ENCODE measurements around the gene C1orf226. TPM values are rescaled to one million over a fixed set of nuclear protein-coding genes. Genes with fewer than 3 reads are reported as not detected.
A peak's percentile ranks its signal among the peaks of the same experiment; 100 is the strongest.

Gene C1orf226
- total RNA-seq, 3 donors from 2014 or later, result 29.1 to 31.2 (median 30.0) TPM

DNA sequence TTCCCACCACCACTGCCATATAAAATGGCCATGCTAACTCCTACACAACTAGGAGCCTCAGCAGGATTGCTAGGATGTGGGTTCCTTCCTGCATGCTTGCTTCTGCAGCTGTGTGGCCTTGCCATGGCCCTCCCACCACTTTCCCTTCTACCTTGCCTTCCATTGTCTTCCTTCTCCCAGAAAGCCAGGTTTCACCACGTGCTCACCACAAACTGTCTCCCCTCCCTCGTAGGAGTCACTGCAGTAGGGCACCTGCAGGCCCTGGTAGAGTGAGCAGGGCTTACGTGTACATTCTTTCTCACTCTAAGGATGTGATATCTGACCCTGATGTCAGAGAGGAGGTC is 3.7 kb downstream of the C1orf226 start:
- intact Hi-C loops (cut with DNase I, micrococcal nuclease), result loop anchor here in 1 of 2 donors (10.0 kb wide), 1 partner anchor 100 kb away; no protein-coding TSS in a partner anchor
- ATAC-seq (no peak), DNase-seq (no peak)
- Histone ChIP-seq H3K4me3 (no peak overlapping the region), H3K4me1 (ENCODE audit: low read depth) (peaks cover 43% of the 10 kb centered on the region), H3K36me3 (ENCODE audit: low read depth) (no peaks in the 10 kb centered on the region), H3K9me3 (no peaks in the 10 kb centered on the region)
- TF ChIP-seq, protein P1, sequence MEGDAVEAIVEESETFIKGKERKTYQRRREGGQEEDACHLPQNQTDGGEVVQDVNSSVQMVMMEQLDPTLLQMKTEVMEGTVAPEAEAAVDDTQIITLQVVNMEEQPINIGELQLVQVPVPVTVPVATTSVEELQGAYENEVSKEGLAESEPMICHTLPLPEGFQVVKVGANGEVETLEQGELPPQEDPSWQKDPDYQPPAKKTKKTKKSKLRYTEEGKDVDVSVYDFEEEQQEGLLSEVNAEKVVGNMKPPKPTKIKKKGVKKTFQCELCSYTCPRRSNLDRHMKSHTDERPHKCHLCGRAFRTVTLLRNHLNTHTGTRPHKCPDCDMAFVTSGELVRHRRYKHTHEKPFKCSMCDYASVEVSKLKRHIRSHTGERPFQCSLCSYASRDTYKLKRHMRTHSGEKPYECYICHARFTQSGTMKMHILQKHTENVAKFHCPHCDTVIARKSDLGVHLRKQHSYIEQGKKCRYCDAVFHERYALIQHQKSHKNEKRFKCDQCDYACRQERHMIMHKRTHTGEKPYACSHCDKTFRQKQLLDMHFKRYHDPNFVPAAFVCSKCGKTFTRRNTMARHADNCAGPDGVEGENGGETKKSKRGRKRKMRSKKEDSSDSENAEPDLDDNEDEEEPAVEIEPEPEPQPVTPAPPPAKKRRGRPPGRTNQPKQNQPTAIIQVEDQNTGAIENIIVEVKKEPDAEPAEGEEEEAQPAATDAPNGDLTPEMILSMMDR (IDR thresholded peaks at IDR 0.05), result no peak

DNA sequence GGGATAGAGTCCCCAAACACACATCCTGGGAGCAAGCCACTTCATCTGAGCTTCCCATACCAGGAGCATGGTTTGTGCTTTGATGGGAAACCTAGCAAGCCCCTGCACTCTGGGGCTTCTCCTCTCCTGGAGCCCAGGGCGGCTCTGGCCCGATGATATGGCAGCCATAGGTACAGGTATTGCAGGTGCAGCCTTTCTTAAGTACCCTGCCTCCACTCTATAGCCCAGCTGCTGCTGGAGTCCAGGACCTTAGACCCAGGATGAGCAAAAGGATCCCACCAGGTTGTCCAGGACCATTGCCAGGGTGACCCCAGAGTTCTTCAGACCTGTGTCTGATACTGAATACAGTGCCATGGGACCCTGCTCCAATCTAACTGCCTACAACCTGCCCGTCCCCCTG is 4.2 kb downstream of the C1orf226 start:
- no peak for ATAC-seq
- Histone ChIP-seq H3K4me3 (no peak overlapping the region), H3K9me3 (no peaks in the 10 kb centered on the region), H3K36me3 (ENCODE audit: low read depth) (no peaks in the 10 kb centered on the region), H3K4me1 (ENCODE audit: low read depth) (peaks cover 41% of the 10 kb centered on the region)
- no peak for DNase-seq
- TF ChIP-seq, protein P1 (IDR thresholded peaks at IDR 0.05), result no peak
- intact Hi-C loops (cut with DNase I, micrococcal nuclease), result loop anchor here in 1 of 2 donors (10.0 kb wide), 1 partner anchor 101 kb away; no protein-coding TSS in a partner anchor

DNA sequence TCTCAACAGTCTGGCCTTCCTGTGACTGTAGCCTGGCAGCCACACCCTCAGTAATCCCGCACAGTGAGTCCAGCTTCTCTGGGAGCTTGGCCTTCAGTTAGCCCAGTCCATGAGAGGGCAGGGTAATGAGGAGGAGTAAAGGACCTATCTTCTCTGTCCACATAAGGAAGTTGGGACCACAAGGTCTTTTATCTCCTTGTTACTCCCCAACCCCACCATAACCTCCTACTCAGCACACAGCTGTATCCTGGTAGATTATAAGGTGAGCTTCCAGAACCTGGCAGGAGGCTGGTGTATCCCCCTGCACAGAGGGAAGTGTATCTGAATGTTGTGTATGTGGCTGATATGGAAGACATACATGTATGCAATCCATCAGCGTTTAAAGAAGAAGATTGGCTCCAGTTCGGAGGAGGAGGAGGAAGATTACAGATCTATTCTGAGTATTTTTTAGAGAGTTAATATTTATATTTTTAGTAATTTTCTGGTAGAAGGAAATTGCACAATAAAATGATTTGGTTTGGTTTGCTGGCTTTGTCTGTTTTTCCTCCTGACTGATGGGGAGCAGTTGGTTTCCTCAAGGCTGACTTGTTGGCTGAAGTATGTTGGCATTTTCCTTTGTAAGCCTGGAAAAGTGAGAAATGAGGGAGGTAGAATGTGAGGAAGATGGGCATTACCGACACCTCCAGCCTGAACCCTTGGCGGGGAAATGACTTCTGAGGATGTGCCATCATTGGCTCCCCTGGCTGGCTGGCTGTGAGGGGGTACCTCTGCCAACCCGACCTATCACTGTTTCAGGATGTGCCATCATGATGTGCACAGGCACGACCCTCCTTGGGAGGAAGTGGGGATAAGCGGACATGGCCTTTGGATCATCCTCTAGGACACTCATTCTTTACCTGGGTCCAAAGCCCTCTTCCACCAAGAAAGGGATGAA is 5.0 kb downstream of the C1orf226 start:
- H3K9me3 ChIP-seq, result no peaks in the 10 kb centered on the region
- no peak for DNase-seq
- intact Hi-C loops (cut with DNase I, micrococcal nuclease), result loop anchor here in 1 of 2 donors (10.0 kb wide), 1 partner anchor 102 kb away; no protein-coding TSS in a partner anchor
- H3K4me3 ChIP-seq, result no peak overlapping the region
- ATAC-seq, result peak; percentile 6
- peaks cover 39% of the 10 kb centered on the region for H3K4me1 ChIP-seq (ENCODE audit: low read depth)
- TF ChIP-seq, protein P1 (IDR thresholded peaks at IDR 0.05), result no peak
- no peaks in the 10 kb centered on the region for H3K36me3 ChIP-seq (ENCODE audit: low read depth)

DNA sequence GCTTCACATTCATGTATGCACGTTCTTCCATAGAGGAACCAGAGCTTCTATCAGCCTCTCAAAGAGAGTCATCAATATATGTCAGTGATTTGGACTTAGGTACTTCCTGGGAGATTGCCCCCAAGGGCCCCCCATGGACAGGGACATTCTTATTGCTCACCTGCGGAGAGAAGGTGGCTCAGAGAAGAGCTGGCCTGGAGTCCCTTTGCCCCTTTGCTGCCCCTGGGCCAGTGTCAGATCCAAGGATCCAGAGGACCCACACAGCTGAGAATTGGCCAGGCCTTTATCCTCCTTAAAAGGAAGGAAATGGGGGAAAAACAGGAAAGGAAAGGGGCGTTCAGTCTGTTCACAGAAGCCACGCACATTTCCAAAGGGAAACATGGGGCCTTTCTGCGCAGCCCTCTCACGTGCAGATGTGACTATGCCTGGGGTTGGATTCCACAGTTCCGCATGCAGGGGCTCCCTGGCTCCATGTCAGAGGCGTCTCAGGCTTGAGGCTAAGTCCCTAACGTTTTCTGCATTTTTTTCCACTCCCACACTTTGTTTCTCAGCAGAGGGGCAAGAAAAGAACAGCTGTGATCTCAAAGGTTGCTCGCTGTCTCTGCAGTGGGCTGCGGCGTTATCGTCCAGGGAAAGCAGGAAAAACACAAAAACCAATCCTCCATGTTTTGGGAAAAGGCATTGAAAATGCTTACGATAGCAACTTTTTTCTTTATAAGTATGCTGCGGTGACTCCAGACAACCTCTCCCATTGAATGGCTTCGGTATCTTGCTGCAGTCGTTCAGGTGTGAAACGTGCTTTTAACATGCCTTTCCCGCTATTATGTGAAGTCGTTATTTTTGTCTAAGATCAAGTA is 5.9 kb downstream of the C1orf226 start:
- TF ChIP-seq, protein P1 (IDR thresholded peaks at IDR 0.05), result no peak
- peaks cover 33% of the 10 kb centered on the region for H3K4me1 ChIP-seq (ENCODE audit: low read depth)
- ATAC-seq (no peak), DNase-seq (no peak)
- intact Hi-C loops (cut with DNase I, micrococcal nuclease), result loop anchor here in 1 of 2 donors (10.0 kb wide), 1 partner anchor 103 kb away; no protein-coding TSS in a partner anchor
- no peak overlapping the region for H3K4me3 ChIP-seq
- H3K36me3 ChIP-seq (ENCODE audit: low read depth), result no peaks in the 10 kb centered on the region
- H3K9me3 ChIP-seq, result no peaks in the 10 kb centered on the region

DNA sequence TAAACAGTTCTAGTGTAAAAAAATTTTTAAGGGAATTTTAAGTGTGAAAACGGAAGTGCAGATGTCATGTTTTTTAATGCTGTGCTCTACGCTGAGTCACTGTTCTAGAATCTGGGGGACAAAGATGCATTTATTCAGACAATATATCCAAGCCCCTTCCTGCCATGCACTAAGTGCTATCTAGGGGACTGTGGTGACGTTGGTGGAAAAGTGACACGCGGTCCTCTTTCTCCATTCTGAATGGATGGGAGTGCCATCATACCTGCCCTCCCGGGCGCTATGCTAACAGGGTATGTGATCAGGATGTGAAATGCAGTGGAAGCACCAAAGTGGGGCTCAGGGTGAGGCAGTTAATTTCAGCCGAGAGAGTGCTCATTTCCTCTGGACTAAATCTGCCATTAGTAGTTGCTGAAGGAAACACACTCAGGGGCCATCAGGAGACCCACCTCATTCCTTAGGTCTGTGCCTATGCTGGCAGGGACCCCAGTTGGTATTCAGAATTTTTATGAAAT is 6.6 kb downstream of the C1orf226 start:
- no peaks in the 10 kb centered on the region for H3K36me3 ChIP-seq (ENCODE audit: low read depth)
- peaks cover 28% of the 10 kb centered on the region for H3K4me1 ChIP-seq (ENCODE audit: low read depth)
- no peaks in the 10 kb centered on the region for H3K9me3 ChIP-seq
- H3K4me3 ChIP-seq, result no peak overlapping the region
- no peak for DNase-seq
- ATAC-seq, result no peak
- intact Hi-C loops (cut with DNase I, micrococcal nuclease), result loop anchor here in 1 of 2 donors (10.0 kb wide), 1 partner anchor 103 kb away; no protein-coding TSS in a partner anchor
- TF ChIP-seq, protein P1 (IDR thresholded peaks at IDR 0.05), result no peak

All from mucosa of descending colon (tissue), 3 donors.